Prostate gland (tissue), 2 donors: ENCODE results near the gene POLE2.

ENCODE experiments used
- CTCF ChIP-seq, 4 experiments: fragments of 200-600 bp in 2 of 4; fragments of 450-650 bp in 2 of 4; sonication (generic) in 2 of 4; IDR thresholded peaks; 1 replicate in 3 of 4; 2 replicates in 1 of 4; pipeline ENCODE4 v1.5.1; 2016 to 2019; ENCODE audit warnings: antibody characterized with exemption in 4 of 4, mild to moderate bottlenecking in 2 of 4, moderate library complexity in 2 of 4
- POLR2A ChIP-seq: fragments of 450-650 bp; IDR thresholded peaks from one replicate; pipeline ENCODE4 v1.6.1; 2016; ENCODE audit warnings: antibody characterized with exemption, mild to moderate bottlenecking
- POLR2AphosphoS5 ChIP-seq: sonication (generic); formaldehyde crosslinking; IDR thresholded peaks from one replicate; pipeline ENCODE4 v1.6.1; 2017; ENCODE audit warnings: antibody characterized with exemption

DNA sequence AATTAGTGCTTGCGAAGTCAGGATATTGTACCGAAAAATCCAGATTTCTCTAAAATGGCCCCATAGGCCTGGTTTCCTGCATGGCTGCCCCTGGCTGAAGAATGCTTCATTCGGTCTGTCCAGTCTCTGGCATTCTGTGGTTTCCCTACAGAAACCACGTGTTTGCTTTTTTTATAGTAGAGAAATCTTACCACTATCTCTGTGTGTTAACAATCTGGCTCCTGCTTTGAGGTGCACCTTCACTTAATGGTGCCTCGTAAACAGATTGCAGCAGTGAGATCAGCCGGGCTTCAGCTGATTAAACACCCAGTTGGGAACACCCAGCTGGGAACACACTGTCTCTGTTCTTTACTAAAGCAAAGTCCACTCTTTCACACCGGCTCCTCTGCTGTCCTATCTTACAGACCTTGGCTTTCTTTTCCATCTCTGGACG lies 46.3 kb downstream of the POLE2 start:
- TF ChIP-seq CTCF (IDR thresholded peaks at IDR 0.05) (no peak), POLR2AphosphoS5 (peak; percentile 90), POLR2A (peak; percentile 19)
